ENCODE measurements around the gene TAF1C. TPM values are rescaled to one million over a fixed set of nuclear protein-coding genes. Genes with fewer than 3 reads are reported as not detected.

Gene TAF1C
- total RNA-seq, 3 donors from 2014 or later, result 71.6 to 78.6 (median 74.4) TPM

- Mint-ChIP-seq H3K4me1 (ENCODE audit: low read depth) (peaks cover 19% of the 10 kb centered on the region), H3K36me3 (ENCODE audit: insufficient read depth) (peaks cover 13% of the 10 kb centered on the region)
- ATAC-seq, result no peak
Observed at GRCh38 chr16:84183572-84183875, 3.3 kb downstream of the TAF1C start.

DNA sequence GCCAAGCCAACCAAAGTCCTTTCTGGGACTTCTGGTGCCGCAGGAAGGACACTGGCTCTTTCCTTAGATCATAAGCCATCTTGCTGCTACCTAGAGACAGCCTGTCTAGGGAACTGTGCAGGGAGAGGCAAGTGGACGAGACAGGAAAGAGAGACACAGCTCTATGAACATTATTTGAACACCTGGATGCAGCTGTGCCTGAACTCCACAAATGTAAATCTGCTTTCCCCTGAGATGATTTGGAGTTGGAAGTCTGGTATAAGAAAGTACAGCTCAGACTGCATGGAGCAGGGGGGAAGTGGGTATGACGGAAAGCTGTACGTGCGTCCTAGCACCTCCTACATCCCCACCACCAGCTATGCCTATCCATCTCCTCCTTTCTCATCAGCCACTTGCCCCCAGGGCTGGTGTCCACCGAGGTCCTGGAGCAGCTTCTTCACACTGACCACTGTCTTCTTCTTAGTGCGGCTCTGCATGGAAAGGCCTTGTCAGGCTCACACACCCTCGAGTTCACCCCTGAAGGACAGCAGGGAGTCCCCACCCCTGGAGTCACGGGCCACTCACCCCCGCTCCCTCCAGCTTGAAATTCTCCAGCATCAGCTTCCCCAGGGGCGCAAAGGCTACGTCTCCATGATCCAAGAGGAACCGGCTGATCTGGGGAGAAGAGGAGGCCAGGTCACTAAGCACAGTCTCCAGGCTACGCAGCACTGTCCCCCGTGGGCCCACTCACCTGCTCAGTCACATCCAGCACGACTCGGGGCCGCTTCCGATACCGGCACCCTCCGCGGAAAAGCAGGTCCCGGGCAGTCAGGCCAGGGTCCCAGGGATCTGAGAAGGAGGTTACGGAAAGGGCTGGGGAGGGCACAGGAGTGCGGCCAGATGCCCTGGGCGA lies 3.9 kb downstream of the TAF1C start:
- H3K4me1 Mint-ChIP-seq (ENCODE audit: low read depth), result peaks cover 22% of the 10 kb centered on the region
- no peaks in the 10 kb centered on the region for H3K27me3 Mint-ChIP-seq (ENCODE audit: low read depth)
- H3K4me3 Mint-ChIP-seq, result no peak overlapping the region
- no peak for ATAC-seq
- no peak for DNase-seq
- H3K9me3 Mint-ChIP-seq, result no peaks in the 10 kb centered on the region
- H3K36me3 Mint-ChIP-seq (ENCODE audit: insufficient read depth), result peaks cover 13% of the 10 kb centered on the region

More at GRCh38 chr16:84183572-84183875, 3.3 kb downstream of the TAF1C start:
- no peak for DNase-seq
- Mint-ChIP-seq H3K4me3 (no peak overlapping the region), H3K27me3 (ENCODE audit: low read depth) (no peaks in the 10 kb centered on the region), H3K9me3 (no peaks in the 10 kb centered on the region)

- Mint-ChIP-seq H3K4me3 (no peak overlapping the region), H3K4me1 (ENCODE audit: low read depth) (peaks cover 24% of the 10 kb centered on the region), H3K9me3 (no peaks in the 10 kb centered on the region), H3K27me3 (ENCODE audit: low read depth) (no peaks in the 10 kb centered on the region), H3K36me3 (ENCODE audit: insufficient read depth) (peaks cover 13% of the 10 kb centered on the region)
- no peak for DNase-seq
- no peak for ATAC-seq
Observed at GRCh38 chr16:84182104-84182503, 4.8 kb downstream of the TAF1C start.

DNA sequence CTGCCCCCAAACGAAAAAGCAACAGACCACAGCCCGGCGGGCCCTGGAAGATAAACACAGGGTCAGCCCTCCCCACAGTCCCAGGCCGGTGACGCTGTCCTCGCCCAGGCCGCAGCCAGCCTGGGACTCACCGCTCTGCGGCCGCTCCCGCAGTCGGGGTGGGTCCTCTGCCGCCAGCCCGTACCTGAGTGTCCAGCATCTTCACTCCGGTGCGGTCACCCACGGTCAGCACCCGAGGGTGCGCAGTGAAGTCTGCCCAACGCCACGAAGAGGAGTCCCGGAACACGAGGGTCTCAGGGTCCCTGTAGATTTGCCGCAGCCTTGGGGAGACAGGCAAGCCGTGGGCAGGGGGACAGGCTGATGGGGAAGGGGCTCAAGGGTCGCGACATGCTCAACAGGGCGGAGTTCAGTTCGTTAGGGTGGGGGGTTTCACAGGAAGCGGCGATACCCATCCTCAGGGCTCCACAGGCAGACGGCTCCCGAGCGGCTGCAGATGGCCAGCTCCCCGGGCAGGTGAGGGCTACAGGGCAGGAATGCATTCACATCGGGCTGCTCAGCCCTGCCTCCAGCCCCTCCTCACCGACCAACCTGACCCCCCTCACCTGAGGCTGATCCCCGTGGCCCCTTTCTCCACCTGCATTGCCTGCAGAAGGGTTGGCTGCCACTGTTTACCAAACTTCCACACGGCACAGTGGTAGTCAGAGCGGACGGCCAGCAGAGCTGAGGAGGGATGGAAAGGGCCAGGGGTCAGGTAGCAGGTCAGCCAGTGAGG lies 5.5 kb downstream of the TAF1C start:
- DNase-seq, result no peak
- Mint-ChIP-seq H3K4me1 (ENCODE audit: low read depth) (peaks cover 21% of the 10 kb centered on the region), H3K36me3 (ENCODE audit: insufficient read depth) (peaks cover 13% of the 10 kb centered on the region), H3K4me3 (no peak overlapping the region), H3K27me3 (ENCODE audit: low read depth) (no peaks in the 10 kb centered on the region), H3K9me3 (no peaks in the 10 kb centered on the region)
- ATAC-seq, result no peak

DNA sequence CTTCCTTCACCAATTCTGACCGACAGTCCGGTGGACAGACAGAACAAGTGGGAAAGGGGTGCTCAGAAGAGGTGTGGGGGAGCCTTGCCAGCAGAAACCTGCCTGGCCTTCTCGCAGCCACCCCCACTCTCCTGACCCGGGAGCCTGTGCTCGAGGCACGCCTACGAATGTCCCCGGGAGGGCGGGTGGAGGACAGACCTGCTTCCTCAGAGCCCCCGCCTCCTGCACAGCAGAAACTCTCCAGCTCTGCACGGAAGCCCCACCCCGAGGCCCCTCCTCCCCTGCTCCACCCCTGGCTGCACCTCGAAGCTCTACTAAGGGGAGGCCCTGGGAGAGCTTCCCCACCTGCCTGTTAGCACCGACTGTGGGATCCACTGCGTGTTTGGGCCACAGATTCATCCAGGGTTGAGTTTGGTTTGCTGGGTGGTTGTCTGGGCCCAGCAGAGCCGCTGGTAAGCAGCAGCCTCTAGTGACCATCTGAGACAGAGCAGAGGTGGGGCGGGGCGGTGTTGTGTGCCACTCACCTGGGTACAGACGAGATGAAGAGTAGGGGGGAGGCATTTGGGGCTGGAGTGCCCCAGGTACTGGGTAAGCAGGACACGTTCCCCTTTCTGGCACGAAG lies 6.2 kb downstream of the TAF1C start:
- peaks cover 13% of the 10 kb centered on the region for H3K36me3 Mint-ChIP-seq (ENCODE audit: insufficient read depth)
- DNase-seq, result no peak
- H3K9me3 Mint-ChIP-seq, result no peaks in the 10 kb centered on the region
- no peak for ATAC-seq
- H3K27me3 Mint-ChIP-seq (ENCODE audit: low read depth), result no peaks in the 10 kb centered on the region
- no peak overlapping the region for H3K4me3 Mint-ChIP-seq
- H3K4me1 Mint-ChIP-seq (ENCODE audit: low read depth), result peaks cover 19% of the 10 kb centered on the region

DNA sequence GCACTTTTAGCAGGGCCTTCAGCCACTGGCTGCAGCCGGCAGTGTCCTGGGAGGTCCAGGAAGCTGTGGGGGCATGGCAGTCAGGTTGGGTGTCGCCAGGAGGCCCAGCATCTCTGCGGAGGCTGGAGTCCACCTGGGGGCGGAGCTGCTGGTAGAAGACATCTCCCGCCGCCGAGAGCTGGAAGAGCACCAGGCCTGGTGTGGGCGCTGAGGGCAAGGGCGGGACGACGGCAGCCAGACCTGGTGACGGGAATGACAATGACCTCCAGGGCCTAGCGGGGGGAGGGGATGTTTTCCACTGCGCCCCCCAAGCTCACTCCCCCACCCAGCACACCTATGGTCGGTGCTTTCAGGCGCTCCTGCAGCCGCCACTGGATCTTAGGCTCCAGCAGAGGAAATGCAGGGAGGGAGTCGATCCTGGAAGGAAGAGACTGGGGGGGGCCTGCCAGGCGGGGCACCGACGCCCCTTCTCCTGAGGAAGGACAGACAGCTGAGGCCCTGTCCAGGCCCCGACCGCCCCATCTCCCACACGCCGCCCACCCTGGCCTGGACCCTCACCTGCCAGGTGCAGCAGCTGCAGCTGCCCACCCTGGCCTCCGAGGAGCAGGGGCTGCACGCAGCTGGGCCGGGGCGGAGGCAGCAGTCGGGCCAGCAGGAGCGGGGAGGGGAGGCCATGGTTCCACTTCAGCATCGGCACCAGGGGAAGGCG lies 7.1 kb downstream of the TAF1C start:
- Mint-ChIP-seq H3K27me3 (ENCODE audit: low read depth) (no peaks in the 10 kb centered on the region), H3K4me1 (ENCODE audit: low read depth) (peaks cover 15% of the 10 kb centered on the region), H3K36me3 (ENCODE audit: insufficient read depth) (peaks cover 8% of the 10 kb centered on the region), H3K9me3 (no peaks in the 10 kb centered on the region), H3K4me3 (no peak overlapping the region)
- ATAC-seq, result no peak
- DNase-seq, result no peak

DNA sequence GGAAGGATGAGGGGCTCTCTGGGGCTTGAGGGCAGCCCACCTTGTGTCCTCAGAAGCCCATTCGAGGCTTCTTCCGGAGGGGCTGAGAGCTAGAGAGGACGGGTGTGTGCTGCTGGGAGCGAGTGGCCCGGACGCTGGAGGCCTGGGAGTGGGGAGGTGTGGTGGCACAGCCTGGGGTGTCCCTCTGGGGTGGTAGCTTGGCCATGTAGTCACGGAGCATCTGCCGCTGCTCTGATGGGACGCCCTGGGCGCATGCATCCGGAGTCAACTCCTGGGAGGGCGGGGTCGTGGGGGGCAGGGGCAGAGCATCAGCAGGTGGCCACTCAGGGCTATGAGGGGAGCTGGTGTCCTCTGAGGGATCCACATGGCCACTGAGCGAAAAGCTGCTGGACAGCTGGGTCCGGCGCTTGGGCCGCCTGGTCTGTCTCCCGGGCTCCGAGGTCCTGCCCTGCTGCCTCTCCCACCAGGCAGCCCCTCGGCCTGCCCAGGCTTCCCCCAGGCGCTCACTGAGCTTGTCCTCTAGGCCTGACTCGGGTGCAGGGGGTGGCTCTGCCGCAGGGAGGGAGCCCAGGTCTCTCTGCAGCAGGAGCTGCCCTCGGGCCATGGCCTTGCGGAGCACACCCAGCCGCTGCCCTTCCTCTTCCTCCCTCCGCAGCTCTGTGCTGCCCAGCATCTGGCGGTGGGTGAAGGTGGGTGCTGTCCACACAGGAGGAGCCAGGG lies 7.8 kb downstream of the TAF1C start:
- Mint-ChIP-seq H3K36me3 (ENCODE audit: insufficient read depth) (peaks cover 5% of the 10 kb centered on the region), H3K9me3 (no peaks in the 10 kb centered on the region), H3K4me3 (no peak overlapping the region), H3K27me3 (ENCODE audit: low read depth) (no peaks in the 10 kb centered on the region), H3K4me1 (ENCODE audit: low read depth) (peaks cover 9% of the 10 kb centered on the region)
- no peak for DNase-seq
- no peak for ATAC-seq

GRCh38 chr16:84178146-84178765 lies 8.6 kb downstream of the TAF1C start:
- Mint-ChIP-seq H3K4me3 (no peak overlapping the region), H3K27me3 (ENCODE audit: low read depth) (no peaks in the 10 kb centered on the region), H3K36me3 (ENCODE audit: insufficient read depth) (peaks cover 5% of the 10 kb centered on the region), H3K4me1 (ENCODE audit: low read depth) (peaks cover 9% of the 10 kb centered on the region), H3K9me3 (no peaks in the 10 kb centered on the region)
- ATAC-seq, result no peak
- DNase-seq, result no peak

DNA sequence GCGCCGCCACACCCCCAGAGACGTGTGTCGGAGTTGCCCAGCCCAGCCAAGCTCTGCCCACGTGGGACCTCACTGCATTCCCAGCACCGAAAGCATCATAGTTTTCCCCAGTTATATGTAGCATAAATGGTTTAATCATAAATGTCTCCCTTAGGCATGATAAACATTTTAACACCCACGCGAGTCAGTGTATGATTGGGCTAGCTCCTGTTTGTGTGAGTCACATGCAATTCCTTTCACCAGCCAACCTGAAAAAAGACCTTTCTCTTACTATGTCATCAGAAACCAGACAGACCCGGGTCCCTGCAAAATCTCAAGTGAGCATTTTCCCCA lies 9.2 kb downstream of the TAF1C start:
- Mint-ChIP-seq H3K4me1 (ENCODE audit: low read depth) (peaks cover 9% of the 10 kb centered on the region), H3K4me3 (no peak overlapping the region), H3K9me3 (no peaks in the 10 kb centered on the region), H3K36me3 (ENCODE audit: insufficient read depth) (peaks cover 1% of the 10 kb centered on the region), H3K27me3 (ENCODE audit: low read depth) (no peaks in the 10 kb centered on the region)
- DNase-seq, result no peak
- ATAC-seq, result peak; percentile 60 to 73

DNA sequence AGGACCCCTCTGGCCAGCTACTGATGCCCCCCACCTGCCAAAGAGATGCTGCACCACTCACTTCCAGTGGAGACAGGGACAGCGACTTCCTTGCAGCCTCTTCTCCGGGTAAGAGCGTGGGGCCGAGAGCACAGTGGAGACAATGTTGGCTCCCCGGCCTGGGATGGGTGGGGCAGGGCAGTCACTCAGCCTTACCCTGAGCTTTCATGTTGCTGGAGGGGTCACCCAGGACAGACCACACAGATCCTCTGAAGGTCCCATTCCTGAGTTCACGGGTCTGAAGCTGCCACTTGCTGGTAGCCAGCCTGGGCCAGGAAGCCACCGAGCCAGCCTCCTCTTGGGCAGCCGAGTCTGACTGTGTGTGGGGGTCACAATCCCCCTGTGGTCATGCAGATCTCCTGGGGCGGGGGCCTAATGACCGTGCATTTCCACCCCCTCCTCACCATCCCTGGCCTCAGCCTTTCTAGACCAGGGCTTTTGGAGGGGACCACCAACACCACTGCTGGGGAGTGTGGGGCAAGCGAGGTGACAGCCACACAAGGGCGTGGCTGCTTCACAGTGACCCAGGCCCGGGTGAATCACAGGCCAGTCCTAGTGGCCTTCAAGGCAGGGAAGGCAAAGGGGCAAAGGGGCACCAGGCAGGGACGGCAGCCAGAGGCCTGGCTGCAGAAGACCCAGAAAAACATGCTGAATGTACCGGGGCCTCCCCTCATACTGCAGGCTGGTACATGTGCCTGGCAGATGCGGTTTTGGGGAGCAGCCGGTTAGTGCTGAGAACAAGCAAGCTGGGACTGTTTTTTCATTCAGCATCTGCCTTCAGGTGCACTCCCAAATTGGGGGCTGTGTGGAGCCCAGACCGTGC lies 10.4 kb downstream of the TAF1C start:
- ATAC-seq, result no peak
- H3K4me3 Mint-ChIP-seq, result no peak overlapping the region
- no peaks in the 10 kb centered on the region for H3K9me3 Mint-ChIP-seq
- peaks cover 2% of the 10 kb centered on the region for H3K27me3 Mint-ChIP-seq (ENCODE audit: low read depth)
- H3K4me1 Mint-ChIP-seq (ENCODE audit: low read depth), result peaks cover 9% of the 10 kb centered on the region
- no peak for DNase-seq
- no peaks in the 10 kb centered on the region for H3K36me3 Mint-ChIP-seq (ENCODE audit: insufficient read depth)

- no peak overlapping the region for H3K4me3 Mint-ChIP-seq
- peaks cover 9% of the 10 kb centered on the region for H3K4me1 Mint-ChIP-seq (ENCODE audit: low read depth)
- peaks cover 3% of the 10 kb centered on the region for H3K27me3 Mint-ChIP-seq (ENCODE audit: low read depth)
- no peaks in the 10 kb centered on the region for H3K36me3 Mint-ChIP-seq (ENCODE audit: insufficient read depth)
- no peaks in the 10 kb centered on the region for H3K9me3 Mint-ChIP-seq
- peak; percentile 80 to 88 for ATAC-seq
- DNase-seq, result peak; percentile 43
Observed at GRCh38 chr16:84175350-84176081, 11.3 kb downstream of the TAF1C start.

- no peaks in the 10 kb centered on the region for H3K9me3 Mint-ChIP-seq
- peaks cover 11% of the 10 kb centered on the region for H3K27me3 Mint-ChIP-seq (ENCODE audit: low read depth)
- no peak for ATAC-seq
- H3K4me1 Mint-ChIP-seq (ENCODE audit: low read depth), result peaks cover 9% of the 10 kb centered on the region
- H3K4me3 Mint-ChIP-seq, result no peak overlapping the region
- DNase-seq, result no peak
- H3K36me3 Mint-ChIP-seq (ENCODE audit: insufficient read depth), result no peaks in the 10 kb centered on the region
Observed at GRCh38 chr16:84174396-84174795, 12.5 kb downstream of the TAF1C start.

Measured in activated T-cell treated with anti-CD3 and anti-CD28 coated beads, Interleukin-2, amount 50 U/mL, for 4 hours (primary cell).